NB4 (cell line): ENCODE results near the gene EIF4G3.

Experiments
- DNase-seq: peaks from one replicate; pipeline ENCODE4 v3.0.0; 2010; ENCODE audit warnings: low read depth
- H3K4me3 ChIP-seq: one replicate; pipeline ENCODE4 v1.5.1; 2011; ENCODE audit warnings: mild to moderate bottlenecking, low read depth, low read length, moderate library complexity
- MYC ChIP-seq: IDR thresholded peaks from 2 replicates; pipeline ENCODE4 v1.6.1; 2011; ENCODE audit warnings: low read depth, low read length
- POLR2A ChIP-seq: IDR thresholded peaks from 2 replicates; pipeline ENCODE4 v1.6.1; 2011; ENCODE audit warnings: mild to moderate bottlenecking; ENCODE audit not compliant: insufficient read length; ENCODE audit errors: extremely low read depth
- TF ChIP-seq, protein P1 (sequence below): IDR thresholded peaks from 2 replicates; pipeline ENCODE4 v1.6.1; 2011; ENCODE audit warnings: low read depth, low read length
- TF ChIP-seq, protein P2 (sequence below): IDR thresholded peaks from one replicate; pipeline ENCODE4 v1.5.1; 2012; ENCODE audit warnings: low read depth, low read length

The EIF4G3 gene

GRCh38 chr1:21165646-21166045 is 11.1 kb downstream of the EIF4G3 start:
- TF ChIP-seq, protein P1, sequence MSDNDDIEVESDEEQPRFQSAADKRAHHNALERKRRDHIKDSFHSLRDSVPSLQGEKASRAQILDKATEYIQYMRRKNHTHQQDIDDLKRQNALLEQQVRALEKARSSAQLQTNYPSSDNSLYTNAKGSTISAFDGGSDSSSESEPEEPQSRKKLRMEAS = no peak
- no peak for TF ChIP-seq POLR2A
- TF ChIP-seq MYC = no peak
- TF ChIP-seq, protein P2, sequence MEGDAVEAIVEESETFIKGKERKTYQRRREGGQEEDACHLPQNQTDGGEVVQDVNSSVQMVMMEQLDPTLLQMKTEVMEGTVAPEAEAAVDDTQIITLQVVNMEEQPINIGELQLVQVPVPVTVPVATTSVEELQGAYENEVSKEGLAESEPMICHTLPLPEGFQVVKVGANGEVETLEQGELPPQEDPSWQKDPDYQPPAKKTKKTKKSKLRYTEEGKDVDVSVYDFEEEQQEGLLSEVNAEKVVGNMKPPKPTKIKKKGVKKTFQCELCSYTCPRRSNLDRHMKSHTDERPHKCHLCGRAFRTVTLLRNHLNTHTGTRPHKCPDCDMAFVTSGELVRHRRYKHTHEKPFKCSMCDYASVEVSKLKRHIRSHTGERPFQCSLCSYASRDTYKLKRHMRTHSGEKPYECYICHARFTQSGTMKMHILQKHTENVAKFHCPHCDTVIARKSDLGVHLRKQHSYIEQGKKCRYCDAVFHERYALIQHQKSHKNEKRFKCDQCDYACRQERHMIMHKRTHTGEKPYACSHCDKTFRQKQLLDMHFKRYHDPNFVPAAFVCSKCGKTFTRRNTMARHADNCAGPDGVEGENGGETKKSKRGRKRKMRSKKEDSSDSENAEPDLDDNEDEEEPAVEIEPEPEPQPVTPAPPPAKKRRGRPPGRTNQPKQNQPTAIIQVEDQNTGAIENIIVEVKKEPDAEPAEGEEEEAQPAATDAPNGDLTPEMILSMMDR = no peak
- peak; percentile 62 for DNase-seq
- H3K4me3 ChIP-seq = no peak overlapping the region

DNA sequence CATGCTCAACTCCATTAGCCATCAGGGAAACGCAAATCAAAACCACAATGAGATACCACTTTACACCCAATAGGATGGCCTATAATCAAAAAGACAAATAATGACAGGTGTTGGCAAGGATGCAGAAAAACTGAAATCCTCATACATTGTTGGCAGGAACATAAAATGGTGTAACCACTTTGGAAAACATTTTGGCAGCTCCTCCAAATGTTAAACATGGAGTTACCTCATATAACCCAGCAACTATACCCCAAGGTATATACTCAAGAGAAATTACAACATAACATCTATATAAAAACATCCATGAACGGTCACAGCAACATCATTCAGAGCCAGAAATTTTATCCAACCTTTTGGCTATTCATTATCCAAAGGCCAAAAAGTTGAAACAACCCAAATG is 11.6 kb downstream of the EIF4G3 start:
- DNase-seq = no peak
- no peak overlapping the region for H3K4me3 ChIP-seq
- TF ChIP-seq POLR2A (no peak), MYC (no peak)
- TF ChIP-seq, protein P2 = no peak
- TF ChIP-seq, protein P1 = no peak

GRCh38 chr1:21164266-21164665 is 12.4 kb downstream of the EIF4G3 start:
- no peak for DNase-seq
- H3K4me3 ChIP-seq = no peak overlapping the region
- TF ChIP-seq POLR2A (no peak), MYC (no peak)
- TF ChIP-seq, protein P2 = no peak
- TF ChIP-seq, protein P1 = no peak

GRCh38 chr1:21162740-21163464 is 13.8 kb downstream of the EIF4G3 start:
- TF ChIP-seq POLR2A (no peak), MYC (no peak)
- TF ChIP-seq, protein P2 = no peak
- TF ChIP-seq, protein P1 = no peak
- DNase-seq = no peak
- no peak overlapping the region for H3K4me3 ChIP-seq

DNA sequence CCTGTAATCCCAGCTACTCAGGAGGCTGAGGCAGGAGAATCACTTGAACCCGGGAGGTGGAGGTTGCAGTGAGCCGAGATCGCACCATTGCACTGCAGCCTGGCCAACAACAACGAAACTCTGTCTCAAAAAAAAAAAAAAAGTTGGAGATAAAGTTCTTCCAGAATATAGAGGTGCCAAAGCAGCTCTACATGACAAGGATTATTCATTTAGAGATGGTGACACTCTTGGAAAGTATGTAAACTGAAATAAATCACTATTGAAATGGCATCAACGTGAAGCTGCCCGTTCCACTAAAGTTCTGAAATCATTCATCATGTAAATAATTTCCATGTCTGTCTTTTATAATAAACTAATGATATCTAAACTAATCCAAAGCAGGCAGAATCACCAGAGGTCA is 14.9 kb downstream of the EIF4G3 start:
- DNase-seq = no peak
- no peak for TF ChIP-seq MYC
- TF ChIP-seq, protein P2 = no peak
- no peak for TF ChIP-seq POLR2A
- TF ChIP-seq, protein P1 = no peak
- no peak overlapping the region for H3K4me3 ChIP-seq
